Small intestine (tissue), 16 donors: ENCODE data around the gene ULBP1. TPM values are rescaled to one million over a fixed set of nuclear protein-coding genes. Genes with fewer than 3 reads are reported as not detected.
"Not testable (repeated sequence)": the region's sequence is repeated elsewhere in the genome, so short reads cannot be mapped to it uniquely, and the experiment has no call there.

ENCODE experiments used
- DNase-seq, 2 donors: peaks; one replicate each; pipeline versions ENCODE4 v3.0.0 to v3.0.0-alpha.2; 2013
- FAIRE-seq: peaks from 2 replicates; lab custom pipeline; 2012; peaks lifted over from hg19 to GRCh38; lab: Jason Lieb, UNC
- H3K27ac ChIP-seq, 3 donors: one replicate each; pipeline ENCODE4 v1.5.1; 2013; ENCODE audit warnings: low read length in 2 of 3, mild to moderate bottlenecking in 2 of 3, control low read depth in 1 of 3, inconsistent platforms in 1 of 3, low read depth in 1 of 3, moderate library complexity in 1 of 3
- H3K27me3 ChIP-seq, 3 donors: one replicate each; pipeline ENCODE4 v1.6.1; 2013; ENCODE audit warnings: low read length in 3 of 3, inconsistent platforms in 1 of 3; ENCODE audit not compliant: control insufficient read depth in 3 of 3, insufficient read depth in 3 of 3
- H3K36me3 ChIP-seq, 3 donors: one replicate each; pipeline ENCODE4 v1.6.1; 2013; ENCODE audit warnings: low read length in 3 of 3, inconsistent platforms in 1 of 3, low read depth in 1 of 3, mild to moderate bottlenecking in 1 of 3, moderate library complexity in 1 of 3; ENCODE audit not compliant: control insufficient read depth in 3 of 3, insufficient read depth in 2 of 3
- H3K4me1 ChIP-seq, 3 donors: one replicate each; pipeline ENCODE4 v1.6.1; 2013; ENCODE audit warnings: low read length in 2 of 3, inconsistent platforms in 1 of 3, low read depth in 1 of 3, mild to moderate bottlenecking in 1 of 3, moderate library complexity in 1 of 3; ENCODE audit not compliant: control insufficient read depth in 3 of 3, insufficient read depth in 2 of 3
- H3K4me3 ChIP-seq, 3 donors: one replicate each; pipeline ENCODE4 v1.5.1; 2013; ENCODE audit warnings: low read length in 3 of 3, control low read depth in 1 of 3, inconsistent platforms in 1 of 3, low read depth in 1 of 3, mild to moderate bottlenecking in 1 of 3, moderate library complexity in 1 of 3
- H3K9me3 ChIP-seq, 2 donors: one replicate each; pipeline ENCODE4 v1.6.1; 2013; ENCODE audit warnings: low read depth in 1 of 2, low read length in 1 of 2; ENCODE audit not compliant: control insufficient read depth in 2 of 2, insufficient read depth in 1 of 2
- WGBS, 3 donors: extraction: QIAGEN DNeasy Blood & Tissue Kit; methylation state at CpG; one replicate each; pipeline ENCODE4 v1.1.7; 2013; 5-methylcytosine and 5-hydroxymethylcytosine counted together
- long read RNA-seq, 10 donors: transcript quantifications; one replicate each; lab custom pipeline, GENCODE V29; 2026
- polyA plus RNA-seq, 4 donors: library from polyadenylated mRNA; stranded (reverse) in 3 of 4; unstranded in 1 of 4; fragments of 200-250 nt in 3 of 4; fragments of 120-200 nt in 1 of 4; gene quantifications; one replicate each; pipeline versions ENCODE4 v1.2.1 to v1.2.3, GENCODE V29; 2013
- donor health status: healthy with polysubstance abuse.
- donor health status: control.
- donor health status: control.
- donor health status: Bipolar disorder and iron deficiency.
- donor health status: healthy.

The ULBP1 gene
- under 1 TPM in 1 of 4 donors, not detected in 3; 0.36 TPM for polyA plus RNA-seq
- long read RNA-seq, donor 1: 0 reads
- long read RNA-seq, donor 2: 0 reads
- long read RNA-seq, donor 3: 0 reads
- long read RNA-seq, donor 4: 0 reads
- long read RNA-seq, donor 5: 0 reads
- long read RNA-seq, donor 6: 0 reads
- long read RNA-seq, donor 7: 0 reads
- long read RNA-seq, donor 8: 0 reads
- long read RNA-seq, donor 9: 0 reads
- long read RNA-seq, donor 10: 0 reads

GRCh38 chr6:149963462-149964307, at the start of gene ULBP1:
TSS of gene ULBP1 (plus strand) at chr6:149963943. CDS start at chr6:149964050, 107 bp downstream.
- DNase-seq: peak; percentile 49 to 66
- H3K27ac ChIP-seq: no peak within 1 kb of the TSS
- WGBS, 3 donors: 1% methylated on average over 55 to 69 of the region's 69 CpGs
- peaks cover 0 to 20% (median 0%) of the 10 kb centered on the region in 3 donors for H3K4me1 ChIP-seq
- peak within 1 kb of the TSS; percentile 19 to 43 (median 21) for H3K4me3 ChIP-seq
- no peaks in the 10 kb centered on the region for H3K36me3 ChIP-seq
- H3K27me3 ChIP-seq: peaks cover 0 to 91% (median 38%) of the 10 kb centered on the region in 3 donors
- H3K9me3 ChIP-seq: no peaks in the 10 kb centered on the region
- no peak for FAIRE-seq

GRCh38 chr6:149915970-149916865, 47.5 kb upstream of the ULBP1 start:
- no peak for DNase-seq
- H3K9me3 ChIP-seq: no peaks in the 10 kb centered on the region
- H3K27ac ChIP-seq: no peak overlapping the region
- no peaks in the 10 kb centered on the region for H3K36me3 ChIP-seq
- WGBS, 3 donors: 83 to 89% (median 88%) methylated on average over 10 of the region's 10 CpGs
- no peak for FAIRE-seq
- H3K27me3 ChIP-seq: peaks cover 0 to 7% (median 0%) of the 10 kb centered on the region in 3 donors
- no peaks in the 10 kb centered on the region for H3K4me1 ChIP-seq
- H3K4me3 ChIP-seq: no peak overlapping the region

- Histone ChIP-seq H3K4me3 (no peak overlapping the region), H3K27ac (no peak overlapping the region), H3K4me1 (peaks cover 0 to 3% (median 0%) of the 10 kb centered on the region in 3 donors), H3K36me3 (no peaks in the 10 kb centered on the region), H3K27me3 (peaks cover 0 to 19% (median 5%) of the 10 kb centered on the region in 3 donors), H3K9me3 (no peaks in the 10 kb centered on the region)
- WGBS, 3 donors: 82 to 94% (median 91%) methylated on average over 2 of the region's 2 CpGs
- DNase-seq: no peak
- no peak for FAIRE-seq
Measured at GRCh38 chr6:149917679-149918078, 46.1 kb upstream of the ULBP1 start.

- Histone ChIP-seq H3K4me1 (peaks cover 0 to 3% (median 3%) of the 10 kb centered on the region in 3 donors), H3K36me3 (no peaks in the 10 kb centered on the region), H3K27ac (no peak overlapping the region), H3K9me3 (no peaks in the 10 kb centered on the region), H3K27me3 (peaks cover 0 to 25% (median 5%) of the 10 kb centered on the region in 3 donors), H3K4me3 (no peak overlapping the region)
- DNase-seq (no peak), FAIRE-seq (no peak)
- 77 to 80% (median 79%) methylated on average over 6 of the region's 6 CpGs for WGBS, 3 donors
Measured at GRCh38 chr6:149918151-149918905, 45.4 kb upstream of the ULBP1 start.

- H3K27ac ChIP-seq, FAIRE-seq, H3K4me3 ChIP-seq, H3K36me3 ChIP-seq, H3K4me1 ChIP-seq, H3K9me3 ChIP-seq, DNase-seq: not testable (repeated sequence)
- peaks cover 0 to 35% (median 5%) of the 10 kb centered on the region in 3 donors for H3K27me3 ChIP-seq
- WGBS, 3 donors: 81 to 84% (median 81%) methylated on average over 8 to 11 of the region's 11 CpGs
Measured at GRCh38 chr6:149919126-149919833, 44.5 kb upstream of the ULBP1 start.

GRCh38 chr6:149919834-149920225, 43.9 kb upstream of the ULBP1 start:
- H3K27ac ChIP-seq: no peak overlapping the region
- H3K27me3 ChIP-seq: peaks cover 0 to 40% (median 5%) of the 10 kb centered on the region in 3 donors
- no peaks in the 10 kb centered on the region for H3K36me3 ChIP-seq
- FAIRE-seq: no peak
- H3K9me3 ChIP-seq: no peaks in the 10 kb centered on the region
- peaks cover 0 to 9% (median 3%) of the 10 kb centered on the region in 3 donors for H3K4me1 ChIP-seq
- DNase-seq: no peak
- H3K4me3 ChIP-seq: no peak overlapping the region
- 84 to 91% (median 86%) methylated on average over 4 of the region's 4 CpGs for WGBS, 3 donors

- Histone ChIP-seq H3K4me1 (peaks cover 0 to 15% (median 3%) of the 10 kb centered on the region in 3 donors), H3K9me3 (no peaks in the 10 kb centered on the region), H3K4me3 (no peak overlapping the region), H3K27ac (no peak overlapping the region), H3K27me3 (peaks cover 0 to 53% (median 8%) of the 10 kb centered on the region in 3 donors), H3K36me3 (no peaks in the 10 kb centered on the region)
- DNase-seq (no peak), FAIRE-seq (no peak)
- 86 to 88% (median 87%) methylated on average over 6 of the region's 6 CpGs for WGBS, 3 donors
Measured at GRCh38 chr6:149921361-149921760, 42.4 kb upstream of the ULBP1 start.
